ENCODE results near the gene TRIM45.

Gene TRIM45
- long read RNA-seq, partial matches to known transcripts: 0 of 1 reads
- long read RNA-seq, other reads (novel, unspliced or antisense): 0 of 1 reads

GRCh38 chr1:117121589-117122329 lies at the start of gene TRIM45:
TRIM45 (minus strand) TSS chr1:117121749; CDS start chr1:117121201, 548 bp downstream.
- Histone ChIP-seq H3K4me3 (replicated peaks; ENCODE audit: insufficient read depth, low read length) (peak within 1 kb of the TSS; percentile 60), H3K27ac (replicated peaks) (peak within 1 kb of the TSS; percentile 56), H3K27me3 (ENCODE audit: insufficient read depth, poor library complexity, severe bottlenecking) (no peaks in the 10 kb centered on the region)
- peak; percentile 71 to 90 for DNase-seq (ENCODE audit: low read depth in 1 of 2, low spot score in 1 of 2)
- no peak for TF ChIP-seq SPI1 (IDR thresholded peaks at IDR 0.05; ENCODE audit: borderline replicate concordance, low read depth)
- peak; percentile 17 for TF ChIP-seq CTCF (IDR thresholded peaks at IDR 0.05; ENCODE audit: insufficient read depth, low read length)

GRCh38 chr1:117169871-117170596 lies 48.5 kb upstream of the TRIM45 start:
- TF ChIP-seq SPI1 (IDR thresholded peaks at IDR 0.05; ENCODE audit: borderline replicate concordance, low read depth): no peak
- TF ChIP-seq REST (IDR thresholded peaks at IDR 0.05; ENCODE audit: insufficient replicate concordance, low read depth): no peak
- TF ChIP-seq GABPA (IDR thresholded peaks at IDR 0.05; ENCODE audit: low read depth): no peak
- no peak for TF ChIP-seq POLR2AphosphoS5 (IDR thresholded peaks at IDR 0.05; ENCODE audit: low read depth)
- no peak for TF ChIP-seq CTCF (IDR thresholded peaks at IDR 0.05; ENCODE audit: insufficient read depth, low read length)
- Histone ChIP-seq H3K27ac (replicated peaks) (no peak overlapping the region), H3K27me3 (ENCODE audit: insufficient read depth, poor library complexity, severe bottlenecking) (no peaks in the 10 kb centered on the region), H3K4me3 (replicated peaks; ENCODE audit: insufficient read depth, low read length) (no peak overlapping the region)
- DNase-seq (ENCODE audit: low read depth in 1 of 2, low spot score in 1 of 2): no peak

- Histone ChIP-seq H3K27me3 (ENCODE audit: insufficient read depth, poor library complexity, severe bottlenecking) (no peaks in the 10 kb centered on the region), H3K27ac (replicated peaks) (no peak overlapping the region), H3K4me3 (replicated peaks; ENCODE audit: insufficient read depth, low read length) (no peak overlapping the region)
- TF ChIP-seq SPI1 (IDR thresholded peaks at IDR 0.05; ENCODE audit: borderline replicate concordance, low read depth) (no peak), GABPA (IDR thresholded peaks at IDR 0.05; ENCODE audit: low read depth) (no peak), POLR2AphosphoS5 (IDR thresholded peaks at IDR 0.05; ENCODE audit: low read depth) (no peak), REST (IDR thresholded peaks at IDR 0.05; ENCODE audit: insufficient replicate concordance, low read depth) (no peak), CTCF (IDR thresholded peaks at IDR 0.05; ENCODE audit: insufficient read depth, low read length) (no peak)
- DNase-seq (ENCODE audit: low read depth in 1 of 2, low spot score in 1 of 2): no peak
Observed at GRCh38 chr1:117167402-117167801, 45.9 kb upstream of the TRIM45 start.

All from HL-60 (cell line).